Neural cell (in vitro differentiated cells): ENCODE results near the gene NOL8.

Source experiments
- CTCF ChIP-seq: fragments of 450-650 bp; IDR thresholded peaks from 2 replicates; pipeline ENCODE4 v1.5.1; 2014; ENCODE audit warnings: antibody characterized with exemption, mild to moderate bottlenecking, moderate library complexity; ENCODE audit not compliant: poor library complexity, severe bottlenecking
- EZH2 ChIP-seq: fragments of 200-600, 300-800 bp; shearing (Covaris generic), sonication (generic); IDR thresholded peaks from 2 replicates; pipeline ENCODE4 v1.6.1; 2014; ENCODE audit warnings: antibody characterized with exemption, low read length, borderline replicate concordance, mild to moderate bottlenecking; ENCODE audit not compliant: insufficient read depth, poor library complexity, severe bottlenecking
- POLR2AphosphoS5 ChIP-seq: IDR thresholded peaks from 2 replicates; pipeline ENCODE4 v1.6.1; 2012
- TF ChIP-seq, protein P1 (sequence below): IDR thresholded peaks from 2 replicates; pipeline ENCODE4 v1.6.1; 2012; ENCODE audit warnings: borderline replicate concordance

- no peak for TF ChIP-seq CTCF
- TF ChIP-seq, protein P1, sequence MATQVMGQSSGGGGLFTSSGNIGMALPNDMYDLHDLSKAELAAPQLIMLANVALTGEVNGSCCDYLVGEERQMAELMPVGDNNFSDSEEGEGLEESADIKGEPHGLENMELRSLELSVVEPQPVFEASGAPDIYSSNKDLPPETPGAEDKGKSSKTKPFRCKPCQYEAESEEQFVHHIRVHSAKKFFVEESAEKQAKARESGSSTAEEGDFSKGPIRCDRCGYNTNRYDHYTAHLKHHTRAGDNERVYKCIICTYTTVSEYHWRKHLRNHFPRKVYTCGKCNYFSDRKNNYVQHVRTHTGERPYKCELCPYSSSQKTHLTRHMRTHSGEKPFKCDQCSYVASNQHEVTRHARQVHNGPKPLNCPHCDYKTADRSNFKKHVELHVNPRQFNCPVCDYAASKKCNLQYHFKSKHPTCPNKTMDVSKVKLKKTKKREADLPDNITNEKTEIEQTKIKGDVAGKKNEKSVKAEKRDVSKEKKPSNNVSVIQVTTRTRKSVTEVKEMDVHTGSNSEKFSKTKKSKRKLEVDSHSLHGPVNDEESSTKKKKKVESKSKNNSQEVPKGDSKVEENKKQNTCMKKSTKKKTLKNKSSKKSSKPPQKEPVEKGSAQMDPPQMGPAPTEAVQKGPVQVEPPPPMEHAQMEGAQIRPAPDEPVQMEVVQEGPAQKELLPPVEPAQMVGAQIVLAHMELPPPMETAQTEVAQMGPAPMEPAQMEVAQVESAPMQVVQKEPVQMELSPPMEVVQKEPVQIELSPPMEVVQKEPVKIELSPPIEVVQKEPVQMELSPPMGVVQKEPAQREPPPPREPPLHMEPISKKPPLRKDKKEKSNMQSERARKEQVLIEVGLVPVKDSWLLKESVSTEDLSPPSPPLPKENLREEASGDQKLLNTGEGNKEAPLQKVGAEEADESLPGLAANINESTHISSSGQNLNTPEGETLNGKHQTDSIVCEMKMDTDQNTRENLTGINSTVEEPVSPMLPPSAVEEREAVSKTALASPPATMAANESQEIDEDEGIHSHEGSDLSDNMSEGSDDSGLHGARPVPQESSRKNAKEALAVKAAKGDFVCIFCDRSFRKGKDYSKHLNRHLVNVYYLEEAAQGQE = no peak
- no peak for TF ChIP-seq EZH2
- no peak for TF ChIP-seq POLR2AphosphoS5
Measured at GRCh38 chr9:92298036-92298435, 27.1 kb downstream of the NOL8 start.
